Loucy (cell line): ENCODE data around the gene FAM107B.

ENCODE experiments used
- EZH2phosphoT487 ChIP-seq: fragments of 200-600 bp; IDR thresholded peaks from 2 replicates; pipeline ENCODE4 v1.6.1; 2018; ENCODE audit warnings: antibody characterized with exemption, mild to moderate bottlenecking, moderate library complexity, borderline replicate concordance
- TF ChIP-seq, protein P1 (sequence below): fragments of 200-600 bp; sonication (generic); conservative IDR thresholded peaks from 2 replicates; pipeline ENCODE4 v1.5.1; 2014; ENCODE audit warnings: mild to moderate bottlenecking, antibody characterized with exemption, low read length

DNA sequence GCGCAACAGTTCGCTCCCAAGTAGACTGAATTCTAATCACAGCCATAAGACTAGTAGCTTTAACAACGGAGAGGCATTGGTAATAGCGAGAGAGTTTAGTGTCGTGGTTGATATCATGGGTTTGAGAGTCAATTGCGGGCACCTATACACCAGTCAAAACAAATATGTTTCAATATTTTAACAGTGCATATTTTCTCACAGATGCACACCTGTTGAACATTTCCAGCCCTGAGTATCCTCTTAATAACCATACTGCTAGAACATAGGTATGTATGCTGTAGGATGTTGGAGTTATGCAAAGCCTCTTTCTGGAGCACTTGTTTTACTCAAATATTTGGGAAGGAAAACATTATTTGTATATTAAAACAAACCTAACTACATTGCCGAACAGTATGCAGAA lies 92.9 kb downstream of the FAM107B start:
- TF ChIP-seq, protein P1, sequence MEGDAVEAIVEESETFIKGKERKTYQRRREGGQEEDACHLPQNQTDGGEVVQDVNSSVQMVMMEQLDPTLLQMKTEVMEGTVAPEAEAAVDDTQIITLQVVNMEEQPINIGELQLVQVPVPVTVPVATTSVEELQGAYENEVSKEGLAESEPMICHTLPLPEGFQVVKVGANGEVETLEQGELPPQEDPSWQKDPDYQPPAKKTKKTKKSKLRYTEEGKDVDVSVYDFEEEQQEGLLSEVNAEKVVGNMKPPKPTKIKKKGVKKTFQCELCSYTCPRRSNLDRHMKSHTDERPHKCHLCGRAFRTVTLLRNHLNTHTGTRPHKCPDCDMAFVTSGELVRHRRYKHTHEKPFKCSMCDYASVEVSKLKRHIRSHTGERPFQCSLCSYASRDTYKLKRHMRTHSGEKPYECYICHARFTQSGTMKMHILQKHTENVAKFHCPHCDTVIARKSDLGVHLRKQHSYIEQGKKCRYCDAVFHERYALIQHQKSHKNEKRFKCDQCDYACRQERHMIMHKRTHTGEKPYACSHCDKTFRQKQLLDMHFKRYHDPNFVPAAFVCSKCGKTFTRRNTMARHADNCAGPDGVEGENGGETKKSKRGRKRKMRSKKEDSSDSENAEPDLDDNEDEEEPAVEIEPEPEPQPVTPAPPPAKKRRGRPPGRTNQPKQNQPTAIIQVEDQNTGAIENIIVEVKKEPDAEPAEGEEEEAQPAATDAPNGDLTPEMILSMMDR = no peak
- TF ChIP-seq EZH2phosphoT487 = no peak
